Trophoblast cell (in vitro differentiated cells and primary cell): Measurements from ENCODE around the gene COG1.

ENCODE experiments used
- DNase-seq, 2 donors: peaks; one replicate each; pipeline ENCODE4 v3.0.0-alpha.2; 2016
- H2AFZ ChIP-seq: 2 replicates; pipeline ENCODE4 v1.6.1; 2013; ENCODE audit warnings: low read length, moderate library complexity, mild to moderate bottlenecking; ENCODE audit not compliant: insufficient read depth, poor library complexity
- H2AK5ac ChIP-seq: 2 replicates; pipeline ENCODE4 v1.6.1; 2013; ENCODE audit warnings: mild to moderate bottlenecking, low read length
- H2BK120ac ChIP-seq: 2 replicates; pipeline ENCODE4 v1.6.1; 2013; ENCODE audit warnings: low read length, mild to moderate bottlenecking, moderate library complexity; ENCODE audit not compliant: insufficient read depth, poor library complexity
- H2BK12ac ChIP-seq: 2 replicates; pipeline ENCODE4 v1.6.1; 2013; ENCODE audit warnings: mild to moderate bottlenecking, low read length, moderate library complexity
- H2BK5ac ChIP-seq: 2 replicates; pipeline ENCODE4 v1.6.1; 2013; ENCODE audit warnings: low read length, low read depth, moderate library complexity, mild to moderate bottlenecking; ENCODE audit not compliant: poor library complexity
- H3K14ac ChIP-seq: 2 replicates; pipeline ENCODE4 v1.6.1; 2013; ENCODE audit warnings: mild to moderate bottlenecking, low read length
- H3K18ac ChIP-seq: 2 replicates; pipeline ENCODE4 v1.6.1; 2013; ENCODE audit warnings: mild to moderate bottlenecking, low read length
- H3K23ac ChIP-seq: 2 replicates; pipeline ENCODE4 v1.6.1; 2013; ENCODE audit warnings: low read length
- H3K27ac ChIP-seq: 2 replicates; pipeline ENCODE4 v1.5.1; 2013; ENCODE audit warnings: low read depth, mild to moderate bottlenecking, inconsistent platforms, low read length, moderate library complexity
- H3K27me3 ChIP-seq: 2 replicates; pipeline ENCODE4 v1.6.1; 2013; ENCODE audit warnings: inconsistent platforms, mild to moderate bottlenecking, low read length, moderate library complexity; ENCODE audit not compliant: insufficient read depth
- H3K36me3 ChIP-seq, 2 experiments: 1 replicate in 1 of 2; 2 replicates in 1 of 2; pipeline ENCODE4 v1.6.1; 2013; ENCODE audit warnings: low read length in 2 of 2, mild to moderate bottlenecking in 2 of 2, moderate library complexity in 1 of 2; ENCODE audit not compliant: insufficient read depth in 2 of 2, control insufficient read depth in 1 of 2
- H3K4ac ChIP-seq: 2 replicates; pipeline ENCODE4 v1.6.1; 2013; ENCODE audit warnings: low read depth, mild to moderate bottlenecking, low read length, moderate library complexity
- H3K4me1 ChIP-seq, 2 experiments: 1 replicate in 1 of 2; 2 replicates in 1 of 2; pipeline ENCODE4 v1.6.1; 2013; ENCODE audit warnings: low read length in 2 of 2, mild to moderate bottlenecking in 2 of 2, moderate library complexity in 1 of 2; ENCODE audit not compliant: insufficient read depth in 2 of 2, control insufficient read depth in 1 of 2
- H3K4me2 ChIP-seq: 2 replicates; pipeline ENCODE4 v1.6.1; 2013; ENCODE audit warnings: inconsistent platforms, mild to moderate bottlenecking, low read length, moderate library complexity
- H3K4me3 ChIP-seq: 2 replicates; pipeline ENCODE4 v1.5.1; 2013; ENCODE audit warnings: mild to moderate bottlenecking, low read depth, low read length, inconsistent platforms
- H3K79me1 ChIP-seq: one replicate; pipeline ENCODE4 v1.6.1; 2013; ENCODE audit warnings: low read length
- H3K79me2 ChIP-seq: 2 replicates; pipeline ENCODE4 v1.6.1; 2013; ENCODE audit warnings: low read length, mild to moderate bottlenecking; ENCODE audit not compliant: control insufficient read depth, insufficient read depth, poor library complexity
- H3K9ac ChIP-seq: 2 replicates; pipeline ENCODE4 v1.6.1; 2013; ENCODE audit warnings: mild to moderate bottlenecking, low read length
- H3K9me3 ChIP-seq: 2 replicates; pipeline ENCODE4 v1.6.1; 2013; ENCODE audit warnings: low read depth, mild to moderate bottlenecking, control low read depth, inconsistent platforms, low read length; ENCODE audit not compliant: insufficient read depth
- H4K12ac ChIP-seq: 2 replicates; pipeline ENCODE4 v1.6.1; 2013; ENCODE audit warnings: low read depth, mild to moderate bottlenecking, low read length, moderate library complexity
- H4K8ac ChIP-seq: 2 replicates; pipeline ENCODE4 v1.6.1; 2013; ENCODE audit warnings: low read depth, mild to moderate bottlenecking, low read length, moderate library complexity
- H4K91ac ChIP-seq: one replicate; pipeline ENCODE4 v1.6.1; 2013; ENCODE audit warnings: low read depth, mild to moderate bottlenecking, low read length, moderate library complexity
- WGBS: extraction: QIAGEN DNeasy Blood & Tissue Kit; methylation state at CpG from one replicate; pipeline ENCODE4 v1.1.7; 2013; ENCODE audit warnings: missing lambda C conversion rate; ENCODE audit not compliant: insufficient read length, insufficient coverage; ENCODE audit errors: extremely low coverage; 5-methylcytosine and 5-hydroxymethylcytosine counted together

COG1 gene

GRCh38 chr17:73160980-73161630 is 31.8 kb upstream of the COG1 start:
- H3K18ac ChIP-seq, result no peak overlapping the region
- H4K8ac ChIP-seq, result no peak overlapping the region
- H3K4me3 ChIP-seq, result no peak overlapping the region
- no peak overlapping the region for H2BK5ac ChIP-seq
- H2AK5ac ChIP-seq, result no peak overlapping the region
- H3K14ac ChIP-seq, result no peak overlapping the region
- H3K9me3 ChIP-seq, result no peaks in the 10 kb centered on the region
- no peak overlapping the region for H3K23ac ChIP-seq
- WGBS, result no CpG with 5 or more reads among the region's 3 CpGs
- H3K27me3 ChIP-seq, result peaks cover 22% of the 10 kb centered on the region
- no peak overlapping the region for H4K12ac ChIP-seq
- no peak overlapping the region for H3K27ac ChIP-seq
- H3K4me2 ChIP-seq, result no peak overlapping the region
- H2BK120ac ChIP-seq, result no peak overlapping the region
- H2AFZ ChIP-seq, result no peak overlapping the region
- peaks cover 2% of the 10 kb centered on the region for H3K79me1 ChIP-seq
- no peak overlapping the region for H2BK12ac ChIP-seq
- no peak overlapping the region for H4K91ac ChIP-seq
- no peak overlapping the region for H3K9ac ChIP-seq
- H3K79me2 ChIP-seq, result no peaks in the 10 kb centered on the region
- H3K4ac ChIP-seq, result no peak overlapping the region
- peaks cover 10 to 17% of the 10 kb centered on the region in 2 experiments for H3K4me1 ChIP-seq
- no peak for DNase-seq
- no peaks in the 10 kb centered on the region for H3K36me3 ChIP-seq

DNA sequence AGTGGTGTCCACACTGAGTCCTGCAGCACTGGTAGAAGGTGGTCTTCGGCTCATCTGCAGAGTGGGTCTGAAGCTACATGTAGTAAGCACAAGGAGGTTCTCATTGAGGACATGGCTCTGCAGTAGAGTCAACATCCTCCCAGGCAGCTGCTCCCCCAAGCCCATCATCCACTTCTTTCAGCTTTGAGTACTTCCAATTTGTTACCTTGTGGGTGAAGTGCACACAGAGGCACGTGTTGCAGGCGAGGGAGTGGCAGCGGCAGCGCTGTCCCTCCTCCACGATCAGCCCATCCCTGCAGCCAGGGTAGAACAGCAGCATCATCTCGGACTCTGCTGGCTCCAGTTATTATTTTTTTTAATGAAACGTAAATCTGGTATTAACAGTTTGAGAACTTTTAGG is 29.8 kb upstream of the COG1 start:
- peaks cover 10 to 24% of the 10 kb centered on the region in 2 experiments for H3K4me1 ChIP-seq
- no peak overlapping the region for H3K14ac ChIP-seq
- H3K9ac ChIP-seq, result no peak overlapping the region
- H2BK5ac ChIP-seq, result no peak overlapping the region
- peaks cover 2% of the 10 kb centered on the region for H3K79me1 ChIP-seq
- H3K27ac ChIP-seq, result no peak overlapping the region
- H4K8ac ChIP-seq, result no peak overlapping the region
- no peak overlapping the region for H3K4me3 ChIP-seq
- DNase-seq, result no peak
- H3K4me2 ChIP-seq, result no peak overlapping the region
- H3K4ac ChIP-seq, result no peak overlapping the region
- no peak overlapping the region for H2AK5ac ChIP-seq
- no peak overlapping the region for H2BK120ac ChIP-seq
- H4K12ac ChIP-seq, result no peak overlapping the region
- H3K79me2 ChIP-seq, result no peaks in the 10 kb centered on the region
- H2AFZ ChIP-seq, result no peak overlapping the region
- no peak overlapping the region for H3K18ac ChIP-seq
- no peaks in the 10 kb centered on the region for H3K9me3 ChIP-seq
- H2BK12ac ChIP-seq, result no peak overlapping the region
- H3K23ac ChIP-seq, result no peak overlapping the region
- peaks cover 29% of the 10 kb centered on the region for H3K27me3 ChIP-seq
- H4K91ac ChIP-seq, result no peak overlapping the region
- H3K36me3 ChIP-seq, result no peaks in the 10 kb centered on the region
- no CpG with 5 or more reads among the region's 8 CpGs for WGBS

GRCh38 chr17:73165616-73166404 is 27.0 kb upstream of the COG1 start:
- H3K9me3 ChIP-seq, result no peaks in the 10 kb centered on the region
- no peaks in the 10 kb centered on the region for H3K79me2 ChIP-seq
- no peak overlapping the region for H2BK12ac ChIP-seq
- peak overlapping the region; percentile 98 for H3K4me2 ChIP-seq
- H3K18ac ChIP-seq, result no peak overlapping the region
- no peak overlapping the region for H3K14ac ChIP-seq
- peak overlapping the region; percentile 73 for H3K4me3 ChIP-seq
- peaks cover 10 to 24% of the 10 kb centered on the region in 2 experiments for H3K4me1 ChIP-seq
- no peak overlapping the region for H4K91ac ChIP-seq
- H2AFZ ChIP-seq, result no peak overlapping the region
- H2BK120ac ChIP-seq, result no peak overlapping the region
- no peak overlapping the region for H2BK5ac ChIP-seq
- no peak overlapping the region for H2AK5ac ChIP-seq
- H4K8ac ChIP-seq, result no peak overlapping the region
- H3K4ac ChIP-seq, result no peak overlapping the region
- H3K23ac ChIP-seq, result no peak overlapping the region
- H3K79me1 ChIP-seq, result peaks cover 2% of the 10 kb centered on the region
- DNase-seq, result peak in 1 of 2 donors; percentile 7
- H4K12ac ChIP-seq, result no peak overlapping the region
- H3K36me3 ChIP-seq, result no peaks in the 10 kb centered on the region
- peak overlapping the region; percentile 28 for H3K9ac ChIP-seq
- WGBS, result no CpG with 5 or more reads among the region's 51 CpGs
- no peak overlapping the region for H3K27ac ChIP-seq
- peaks cover 29% of the 10 kb centered on the region for H3K27me3 ChIP-seq

DNA sequence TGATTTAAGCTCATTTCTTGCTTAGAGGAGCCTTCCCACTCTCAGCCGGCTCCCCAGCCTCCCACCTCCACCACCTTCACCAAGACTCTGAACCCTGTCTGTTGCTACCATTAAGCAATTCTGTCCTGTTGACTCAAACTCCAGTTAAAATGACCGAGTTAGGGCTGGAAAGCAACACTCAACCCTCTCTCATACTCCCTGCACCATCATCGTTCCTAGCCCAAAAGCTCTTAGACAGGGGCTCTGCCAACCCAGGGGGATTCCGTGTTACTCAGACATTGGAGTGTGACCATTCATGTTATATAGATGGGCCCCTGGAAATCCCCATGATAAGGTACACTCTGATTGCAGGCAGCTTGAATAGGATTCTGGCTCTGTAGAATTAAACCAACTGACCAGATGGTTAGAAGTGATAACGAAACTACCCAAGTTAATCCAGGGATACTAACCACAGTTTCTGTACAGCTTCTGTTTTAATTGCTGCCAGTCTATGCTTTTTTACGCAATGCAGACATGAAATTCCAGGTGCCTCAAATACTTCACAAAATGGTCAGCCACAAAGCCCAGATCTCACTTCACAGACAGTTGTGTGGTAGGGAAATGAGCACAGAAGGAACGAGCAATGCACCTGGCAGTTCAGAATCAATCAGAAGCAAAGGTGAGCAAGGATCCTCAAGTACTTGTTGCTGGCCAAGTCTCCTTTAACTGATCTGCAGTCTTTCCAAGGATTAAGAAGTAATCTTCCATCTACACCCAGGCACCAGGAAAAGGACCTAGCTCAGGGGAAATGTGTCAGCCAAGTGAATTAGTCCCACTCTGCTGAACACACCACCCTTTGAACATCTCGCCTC is 25.9 kb upstream of the COG1 start:
- Histone ChIP-seq H3K36me3 (no peaks in the 10 kb centered on the region), H3K79me2 (no peaks in the 10 kb centered on the region), H3K23ac (no peak overlapping the region), H3K9ac (no peak overlapping the region), H3K27ac (no peak overlapping the region), H3K4me3 (no peak overlapping the region), H3K4me1 (peaks cover 10 to 24% of the 10 kb centered on the region in 2 experiments), H3K4ac (no peak overlapping the region), H3K4me2 (no peak overlapping the region), H2BK12ac (no peak overlapping the region), H3K18ac (no peak overlapping the region), H3K79me1 (peaks cover 2% of the 10 kb centered on the region), H3K9me3 (no peaks in the 10 kb centered on the region), H4K12ac (no peak overlapping the region), H3K27me3 (peaks cover 29% of the 10 kb centered on the region), H2AK5ac (no peak overlapping the region), H4K91ac (no peak overlapping the region), H2AFZ (no peak overlapping the region), H2BK120ac (no peak overlapping the region), H3K14ac (no peak overlapping the region), H4K8ac (no peak overlapping the region), H2BK5ac (no peak overlapping the region)
- DNase-seq, result peak in 1 of 2 donors; percentile 66
- no CpG with 5 or more reads among the region's 8 CpGs for WGBS
